HG03280 (cell line): Measurements from ENCODE around the gene CT45A9.
"Not testable (repeated sequence)": the region's sequence is repeated elsewhere in the genome, so short reads cannot be mapped to it uniquely, and the experiment has no call there.

ENCODE experiments used
- ATAC-seq: cut with Tn5 transposase; IDR thresholded peaks from one replicate; pipeline ENCODE4 v1.9.1; 2021; ENCODE audit warnings: mild to moderate bottlenecking, moderate library complexity; ENCODE audit not compliant: unreplicated experiment

Gene CT45A9

DNA sequence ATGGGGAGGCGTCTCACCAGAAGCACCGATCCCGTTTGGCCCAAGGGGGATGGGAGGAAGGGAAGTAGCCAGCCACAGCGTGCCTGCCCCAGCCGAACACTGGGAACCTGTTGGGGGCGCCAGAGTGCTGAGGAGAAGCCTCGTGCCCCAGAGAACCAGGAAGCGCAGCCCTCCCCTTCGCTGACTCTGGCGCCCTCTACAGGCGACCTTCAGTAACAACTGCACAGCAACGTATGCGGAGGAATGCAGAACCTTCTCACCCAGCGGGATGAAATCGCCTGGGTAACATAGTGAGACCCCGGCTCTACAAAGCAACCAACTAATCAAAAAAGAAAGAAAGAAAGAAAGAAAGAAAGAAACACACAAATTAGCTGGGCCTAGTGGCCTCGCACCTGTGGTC, at the start of gene CT45A9:
CT45A9 (minus strand) TSS at position 101 of the 400 bp plus-strand sequence. CDS start 3,751 bp downstream, outside the sequence.
- ATAC-seq: not testable (repeated sequence)

- not testable (repeated sequence) for ATAC-seq
Measured at GRCh38 chrX:135920516-135920915, 48.9 kb upstream of the CT45A9 start.

GRCh38 chrX:135914404-135914803, 42.8 kb upstream of the CT45A9 start:
- no peak for ATAC-seq

DNA sequence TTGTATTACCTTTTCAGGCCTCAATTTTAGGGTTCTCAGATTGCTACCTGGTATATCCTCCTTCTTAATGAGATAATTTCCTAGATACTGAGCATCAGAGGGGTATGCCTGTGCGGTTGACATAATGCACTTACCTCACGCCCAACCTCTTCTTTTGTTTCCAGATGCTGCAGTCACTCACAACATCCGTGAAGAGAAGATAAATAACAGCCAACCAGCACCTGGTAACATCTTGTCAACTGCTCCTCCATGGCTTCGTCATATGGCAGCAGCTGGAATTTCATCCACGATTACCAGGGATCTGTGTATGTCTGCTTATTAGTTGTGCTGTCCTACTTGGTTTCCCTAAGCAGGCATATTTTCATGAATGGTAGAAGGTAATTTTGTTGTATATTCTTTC, 38.6 kb upstream of the CT45A9 start:
- ATAC-seq: no peak

DNA sequence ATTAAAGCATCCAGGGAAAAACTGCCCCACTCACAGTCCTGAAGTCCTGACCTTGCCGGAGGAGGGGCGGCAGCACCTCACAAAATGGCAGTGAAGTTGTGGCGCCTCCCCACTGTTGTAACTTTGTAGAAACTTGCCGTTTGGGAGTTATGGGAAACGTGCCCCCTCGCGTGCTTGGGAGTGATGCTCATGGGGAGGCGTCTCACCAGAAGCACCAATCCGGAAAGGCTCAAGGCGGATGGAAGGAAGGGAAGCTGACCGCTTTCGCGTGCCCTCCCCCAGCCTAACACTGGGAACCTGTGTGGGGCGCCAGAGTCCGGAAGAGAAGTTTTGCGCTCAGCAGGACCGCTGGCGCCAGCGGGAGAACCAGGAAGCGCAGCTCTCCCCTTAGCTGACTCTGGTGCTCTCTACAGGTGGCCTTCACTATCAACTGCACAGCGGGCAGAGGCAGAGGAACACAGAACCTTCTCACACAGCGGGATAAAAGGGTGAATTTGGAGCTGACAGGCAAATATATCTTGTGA, 21.7 kb upstream of the CT45A9 start, which contains the start of the genes CT45A10 and SAGE1:
CT45A10 (minus strand) TSS at position 151 of the 524 bp plus-strand sequence. CDS start 8,100 bp downstream, outside the sequence.
SAGE1 (plus strand) TSS at position 423 of the 524 bp plus-strand sequence. CDS start 2,527 bp downstream, outside the sequence.
- no peak for ATAC-seq

DNA sequence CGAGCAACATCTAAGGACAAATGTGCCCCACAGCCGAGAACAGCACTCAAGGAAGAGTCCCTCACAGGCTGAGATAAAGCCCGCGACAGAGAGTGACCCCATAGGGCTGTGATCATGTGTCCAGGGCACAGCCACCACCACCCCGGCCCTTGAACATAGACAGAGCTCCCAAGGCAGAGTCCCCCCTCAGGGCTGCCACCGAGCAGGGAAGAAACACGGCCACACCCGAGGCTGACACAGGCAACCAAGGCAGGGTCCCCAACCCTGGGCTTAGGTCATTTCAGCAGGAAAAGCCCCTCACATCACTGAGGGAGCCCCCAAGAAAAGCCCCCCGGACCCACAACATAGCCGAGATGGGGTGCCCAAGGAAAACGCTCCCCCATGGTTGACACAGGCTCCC, 21.2 kb upstream of the CT45A9 start:
- ATAC-seq: no peak

GRCh38 chrX:135890087-135890585, 18.5 kb upstream of the CT45A9 start:
- ATAC-seq: no peak

DNA sequence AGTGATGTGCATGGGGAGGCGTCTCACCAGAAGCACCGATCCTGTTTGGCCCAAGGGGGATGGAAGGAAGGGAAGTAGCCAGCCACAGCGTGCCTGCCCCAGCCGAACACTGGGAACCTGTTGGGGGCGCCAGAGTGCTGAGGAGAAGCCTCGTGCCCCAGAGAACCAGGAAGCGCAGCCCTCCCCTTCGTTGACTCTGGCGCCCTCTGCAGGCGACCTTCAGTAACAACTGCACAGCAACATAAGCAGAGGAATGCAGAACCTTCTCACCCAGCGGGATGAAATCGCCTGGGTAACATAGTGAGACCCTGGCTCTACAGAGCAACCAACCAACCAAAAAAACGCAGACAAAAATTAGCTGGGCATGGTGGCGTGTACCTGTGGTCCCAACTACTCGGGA, 17.4 kb upstream of the CT45A9 start:
- ATAC-seq: not testable (repeated sequence)

GRCh38 chrX:135888230-135888629, 16.6 kb upstream of the CT45A9 start:
- ATAC-seq: not testable (repeated sequence)

DNA sequence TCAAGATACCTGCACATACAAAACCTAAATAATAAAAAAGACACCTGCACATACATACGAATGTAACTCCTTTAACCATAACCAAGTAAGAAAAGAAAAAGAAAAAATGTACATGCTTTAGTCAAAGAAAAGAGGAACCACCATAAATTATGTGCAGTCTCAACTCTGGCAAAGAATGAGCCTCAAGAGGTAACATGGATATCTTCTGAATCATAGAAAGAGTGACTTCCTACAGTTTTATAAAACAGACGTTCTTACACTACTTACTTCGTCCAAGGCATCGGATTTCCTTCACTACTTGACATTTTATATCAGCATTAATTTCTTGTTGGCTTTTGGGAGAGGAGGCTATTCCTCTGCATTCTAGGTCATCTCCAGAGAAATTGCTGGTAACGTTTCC, 11.1 kb upstream of the CT45A9 start:
- ATAC-seq: not testable (repeated sequence)

- not testable (repeated sequence) for ATAC-seq
Measured at GRCh38 chrX:135854438-135854837, 17.2 kb downstream of the CT45A9 start, which contains the start of gene CT45A8. Gene CT45A8 (minus strand): TSS chrX:135854538. CDS start chrX:135850783, 3,755 bp downstream.

- ATAC-seq: not testable (repeated sequence)
Measured at GRCh38 chrX:135837180-135837579, 34.4 kb downstream of the CT45A9 start, which contains the start of gene CT45A7. Gene CT45A7 (minus strand): TSS chrX:135837280. CDS start chrX:135833533, 3,747 bp downstream.

GRCh38 chrX:135819912-135820311, 51.7 kb downstream of the CT45A9 start, which contains the start of gene CT45A2:
Gene CT45A2 (minus strand): TSS chrX:135820012. CDS start chrX:135816265, 3,747 bp downstream.
- not testable (repeated sequence) for ATAC-seq
